Embryonic facial prominence (tissue), 1 donor: ENCODE data around the gene PPP1R18.

Source experiments
- DNase-seq: peaks from one replicate; pipeline ENCODE4 v3.0.0-alpha.2; 2016; ENCODE audit errors: extremely low spot score

The PPP1R18 gene

GRCh38 chr6:30689022-30689865 lies 2.8 kb upstream of the PPP1R18 start:
- no peak for DNase-seq

GRCh38 chr6:30688569-30688968 lies 2.1 kb upstream of the PPP1R18 start:
- no peak for DNase-seq

- DNase-seq: no peak
Observed at GRCh38 chr6:30687659-30688431, 1.4 kb upstream of the PPP1R18 start.

GRCh38 chr6:30686908-30687658 lies 638 bp upstream of the PPP1R18 start:
- peak; percentile 88 for DNase-seq

- DNase-seq: no peak
Observed at GRCh38 chr6:30685157-30686008, 1.1 kb downstream of the PPP1R18 start.

GRCh38 chr6:30684386-30685156 lies 1.9 kb downstream of the PPP1R18 start:
- DNase-seq: no peak

GRCh38 chr6:30683980-30684338 lies 2.5 kb downstream of the PPP1R18 start:
- no peak for DNase-seq

- DNase-seq: no peak
Observed at GRCh38 chr6:30683183-30683979, 3.1 kb downstream of the PPP1R18 start.

GRCh38 chr6:30682143-30683117 lies 4.0 kb downstream of the PPP1R18 start:
- no peak for DNase-seq

- no peak for DNase-seq
Observed at GRCh38 chr6:30681766-30682142, 4.7 kb downstream of the PPP1R18 start.

- no peak for DNase-seq
Observed at GRCh38 chr6:30679765-30680535, 6.5 kb downstream of the PPP1R18 start.

GRCh38 chr6:30678964-30679726 lies 7.3 kb downstream of the PPP1R18 start:
- DNase-seq: no peak

GRCh38 chr6:30676660-30677285 lies 9.7 kb downstream of the PPP1R18 start:
- DNase-seq: no peak

GRCh38 chr6:30672445-30673253 lies 13.8 kb downstream of the PPP1R18 start, which contains the start of gene DHX16:
Gene DHX16 (minus strand): TSS chr6:30673006. CDS start chr6:30672841, 165 bp downstream.
- peak; percentile 91 for DNase-seq

- no peak for DNase-seq
Observed at GRCh38 chr6:30670760-30671527, 15.5 kb downstream of the PPP1R18 start.
